K562 (cell line): ENCODE data around the gene PKDREJ.

Source experiments
- BCL6 ChIP-seq: fragments of 250-450 bp; sonication (Bioruptor Pico); IDR thresholded peaks from 2 replicates; pipeline ENCODE4 v1.4.0; 2020
- CBX5 ChIP-seq: IDR thresholded peaks from 2 replicates; pipeline ENCODE4 v1.6.1; 2014; ENCODE audit warnings: low read depth, borderline replicate concordance
- EP300 ChIP-seq: IDR thresholded peaks from 2 replicates; pipeline ENCODE4 v1.6.1; 2012; ENCODE audit warnings: low read length, improper control_type of control experiment
- GABPB1 ChIP-seq: sonication (generic); formaldehyde crosslinking; IDR thresholded peaks from 2 replicates; pipeline ENCODE4 v1.8.0; 2022; ENCODE audit warnings: mild to moderate bottlenecking, missing genetic modification reagents
- JUN ChIP-seq, 2 experiments: sonication (generic) in 1 of 2; formaldehyde crosslinking in 1 of 2; IDR thresholded peaks; 2 replicates each; pipeline versions ENCODE4 v1.6.1 to v1.8.0; 2012 to 2022; ENCODE audit warnings: borderline replicate concordance in 2 of 2, mild to moderate bottlenecking in 2 of 2, improper control_type of control experiment in 1 of 2, low read depth in 1 of 2, low read length in 1 of 2, missing genetic modification reagents in 1 of 2
- LEF1 ChIP-seq: fragments of 450-650 bp; IDR thresholded peaks from 2 replicates; pipeline ENCODE4 v1.6.1; 2016; ENCODE audit warnings: mild to moderate bottlenecking
- MAX ChIP-seq: sonication (generic); formaldehyde crosslinking; IDR thresholded peaks from 2 replicates; pipeline ENCODE4 v1.9.0; 2022; ENCODE audit warnings: mild to moderate bottlenecking, missing genetic modification reagents
- NBN ChIP-seq: fragments of 450-650 bp; IDR thresholded peaks from 2 replicates; pipeline ENCODE4 v1.6.1; 2016; ENCODE audit warnings: low read depth, mild to moderate bottlenecking
- POLR2A ChIP-seq: fragments of 450-650 bp; conservative IDR thresholded peaks from 2 replicates; pipeline ENCODE4 v1.6.1; 2016
- PRDM10 ChIP-seq: fragments of 450-650 bp; IDR thresholded peaks from 2 replicates; pipeline ENCODE4 v1.6.1; 2018; ENCODE audit not compliant: partially characterized antibody
- ZFX ChIP-seq: sonication (generic); formaldehyde crosslinking; IDR thresholded peaks from 2 replicates; pipeline ENCODE4 v1.8.0; 2022; ENCODE audit warnings: mild to moderate bottlenecking, missing genetic modification reagents, moderate library complexity
- TF ChIP-seq, protein P1 (sequence below): sonication (generic); formaldehyde crosslinking; IDR thresholded peaks from 2 replicates; pipeline ENCODE4 v1.8.0; 2022; ENCODE audit warnings: mild to moderate bottlenecking, low read depth, missing genetic modification reagents
- TF ChIP-seq, protein P2 (sequence below): fragments of 450-650 bp; formaldehyde crosslinking; IDR thresholded peaks from 2 replicates; pipeline ENCODE4 v1.4.0; 2022; ENCODE audit warnings: missing genetic modification characterization
- TF ChIP-seq, protein P3 (sequence below): fragments of 250-450 bp; sonication (Bioruptor Pico); IDR thresholded peaks from 2 replicates; pipeline ENCODE4 v1.5.0; 2021; ENCODE audit warnings: mild to moderate bottlenecking, borderline replicate concordance

DNA sequence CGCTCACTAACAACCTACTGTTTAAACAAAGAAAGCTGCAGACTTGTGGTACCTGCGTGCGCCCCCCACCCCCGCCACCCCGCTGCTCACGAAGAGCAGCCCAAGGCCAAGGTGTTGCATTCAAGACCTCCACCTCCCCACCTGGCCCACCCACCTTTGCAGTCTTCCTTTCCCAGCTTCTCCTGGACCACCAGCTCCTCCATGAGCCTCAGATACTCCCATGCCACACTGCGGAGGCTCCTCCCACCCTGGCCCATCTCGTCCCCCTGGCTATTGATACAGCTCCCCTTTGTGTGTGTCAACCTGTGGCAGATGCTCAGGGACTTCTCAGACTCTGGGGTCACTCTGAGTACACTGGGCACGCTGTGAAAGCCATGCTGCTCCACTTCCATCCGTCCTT lies 17.0 kb downstream of the PKDREJ start:
- TF ChIP-seq ZFX (CRISPR knock-in tag): no peak
- TF ChIP-seq, protein P1, sequence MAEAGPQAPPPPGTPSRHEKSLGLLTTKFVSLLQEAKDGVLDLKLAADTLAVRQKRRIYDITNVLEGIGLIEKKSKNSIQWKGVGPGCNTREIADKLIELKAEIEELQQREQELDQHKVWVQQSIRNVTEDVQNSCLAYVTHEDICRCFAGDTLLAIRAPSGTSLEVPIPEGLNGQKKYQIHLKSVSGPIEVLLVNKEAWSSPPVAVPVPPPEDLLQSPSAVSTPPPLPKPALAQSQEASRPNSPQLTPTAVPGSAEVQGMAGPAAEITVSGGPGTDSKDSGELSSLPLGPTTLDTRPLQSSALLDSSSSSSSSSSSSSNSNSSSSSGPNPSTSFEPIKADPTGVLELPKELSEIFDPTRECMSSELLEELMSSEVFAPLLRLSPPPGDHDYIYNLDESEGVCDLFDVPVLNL (CRISPR knock-in tag): no peak
- TF ChIP-seq MAX (CRISPR knock-in tag): no peak
- TF ChIP-seq, protein P2, sequence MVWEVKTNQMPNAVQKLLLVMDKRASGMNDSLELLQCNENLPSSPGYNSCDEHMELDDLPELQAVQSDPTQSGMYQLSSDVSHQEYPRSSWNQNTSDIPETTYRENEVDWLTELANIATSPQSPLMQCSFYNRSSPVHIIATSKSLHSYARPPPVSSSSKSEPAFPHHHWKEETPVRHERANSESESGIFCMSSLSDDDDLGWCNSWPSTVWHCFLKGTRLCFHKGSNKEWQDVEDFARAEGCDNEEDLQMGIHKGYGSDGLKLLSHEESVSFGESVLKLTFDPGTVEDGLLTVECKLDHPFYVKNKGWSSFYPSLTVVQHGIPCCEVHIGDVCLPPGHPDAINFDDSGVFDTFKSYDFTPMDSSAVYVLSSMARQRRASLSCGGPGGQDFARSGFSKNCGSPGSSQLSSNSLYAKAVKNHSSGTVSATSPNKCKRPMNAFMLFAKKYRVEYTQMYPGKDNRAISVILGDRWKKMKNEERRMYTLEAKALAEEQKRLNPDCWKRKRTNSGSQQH (CRISPR knock-in tag): no peak
- TF ChIP-seq CBX5: no peak
- TF ChIP-seq GABPB1 (CRISPR knock-in tag): no peak
- TF ChIP-seq POLR2A: no peak
- TF ChIP-seq EP300: no peak
- TF ChIP-seq, protein P3, sequence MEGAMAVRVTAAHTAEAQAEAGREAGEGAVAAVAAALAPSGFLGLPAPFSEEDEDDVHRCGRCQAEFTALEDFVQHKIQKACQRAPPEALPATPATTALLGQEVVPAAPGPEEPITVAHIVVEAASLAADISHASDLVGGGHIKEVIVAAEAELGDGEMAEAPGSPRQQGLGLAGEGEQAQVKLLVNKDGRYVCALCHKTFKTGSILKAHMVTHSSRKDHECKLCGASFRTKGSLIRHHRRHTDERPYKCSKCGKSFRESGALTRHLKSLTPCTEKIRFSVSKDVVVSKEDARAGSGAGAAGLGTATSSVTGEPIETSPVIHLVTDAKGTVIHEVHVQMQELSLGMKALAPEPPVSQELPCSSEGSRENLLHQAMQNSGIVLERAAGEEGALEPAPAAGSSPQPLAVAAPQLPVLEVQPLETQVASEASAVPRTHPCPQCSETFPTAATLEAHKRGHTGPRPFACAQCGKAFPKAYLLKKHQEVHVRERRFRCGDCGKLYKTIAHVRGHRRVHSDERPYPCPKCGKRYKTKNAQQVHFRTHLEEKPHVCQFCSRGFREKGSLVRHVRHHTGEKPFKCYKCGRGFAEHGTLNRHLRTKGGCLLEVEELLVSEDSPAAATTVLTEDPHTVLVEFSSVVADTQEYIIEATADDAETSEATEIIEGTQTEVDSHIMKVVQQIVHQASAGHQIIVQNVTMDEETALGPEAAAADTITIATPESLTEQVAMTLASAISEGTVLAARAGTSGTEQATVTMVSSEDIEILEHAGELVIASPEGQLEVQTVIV: no peak
- TF ChIP-seq PRDM10: no peak
- TF ChIP-seq BCL6 (CRISPR knock-in tag): no peak
- TF ChIP-seq LEF1: no peak
- TF ChIP-seq JUN (IDR thresholded peaks at IDR 0.05; ENCODE audit: borderline replicate concordance, low read depth, low read length): no peak
- no peak for TF ChIP-seq JUN (CRISPR knock-in tag; IDR thresholded peaks at IDR 0.05; ENCODE audit: borderline replicate concordance)
- TF ChIP-seq NBN: no peak
